ENCODE results near the gene ADO. TPM values are rescaled to one million over a fixed set of nuclear protein-coding genes. Genes with fewer than 3 reads are reported as not detected.

The ADO gene
- total and polyA plus RNA-seq, 2 donors (not counting 3 experiments of a cell fraction or from before 2014, with no cell fraction given), result 6.5 to 14.5 TPM

GRCh38 chr10:62844280-62845011 lies 39.9 kb downstream of the ADO start:
- Histone ChIP-seq H3K9ac (replicated peaks; ENCODE audit: extremely low read depth, insufficient read depth, low read length) (no peak overlapping the region), H3K4me2 (ENCODE audit: insufficient read depth, low read length) (no peak overlapping the region), H3K27ac (ENCODE audit: insufficient read depth, low read depth, low read length) (no peak overlapping the region), H3K4me3 (replicated peaks in 1 of 3; ENCODE audit: insufficient read depth in 1 of 3, low read depth in 1 of 3, low read length in 3 of 3) (no peak overlapping the region), H3K4me1 (ENCODE audit: control insufficient read depth, extremely low read depth, insufficient read depth, low read length) (no peaks in the 10 kb centered on the region), H4K20me1 (replicated peaks; ENCODE audit: control insufficient read depth, extremely low read depth, insufficient read depth, low read length) (no peaks in the 10 kb centered on the region), H3K79me2 (ENCODE audit: control insufficient read depth, insufficient read depth, low read length) (no peaks in the 10 kb centered on the region), H3K9me1 (replicated peaks; ENCODE audit: control insufficient read depth, extremely low read depth, insufficient read depth, low read length) (no peaks in the 10 kb centered on the region), H3K27me3 (ENCODE audit: control insufficient read depth in 2 of 2, insufficient read depth in 2 of 2, low read length in 2 of 2) (peaks cover 0 to 2% of the 10 kb centered on the region in 2 experiments), H2AFZ (ENCODE audit: low read depth, low read length) (no peak overlapping the region), H3K36me3 (ENCODE audit: control insufficient read depth in 2 of 2, extremely low read depth in 1 of 2, insufficient read depth in 2 of 2, low read length in 2 of 2) (no peaks in the 10 kb centered on the region), H3K9me3 (replicated peaks; ENCODE audit: control insufficient read depth, insufficient read depth, low read length) (no peaks in the 10 kb centered on the region)
- TF ChIP-seq JUN (IDR thresholded peaks at IDR 0.05; ENCODE audit: borderline replicate concordance, insufficient read depth, insufficient read length, low read depth), result no peak
- TF ChIP-seq EZH2 (IDR thresholded peaks at IDR 0.05; ENCODE audit: borderline replicate concordance, low read depth, low read length, severe bottlenecking), result no peak
- no peak for TF ChIP-seq FOS (IDR thresholded peaks at IDR 0.05; ENCODE audit: borderline replicate concordance, insufficient read depth, low read length)
- TF ChIP-seq MAX (IDR thresholded peaks at IDR 0.05; ENCODE audit: insufficient read depth, insufficient read length), result no peak
- no peak for TF ChIP-seq CTCF (IDR thresholded peaks at IDR 0.05; ENCODE audit: extremely low read depth in 1 of 2, insufficient read depth in 1 of 2, low read depth in 1 of 2, low read length in 2 of 2)
- no peak for TF ChIP-seq MYC (IDR thresholded peaks at IDR 0.05; ENCODE audit: low read depth, low read length)
- no peak for TF ChIP-seq POLR2AphosphoS5 (IDR thresholded peaks at IDR 0.05; ENCODE audit: insufficient read depth, low read depth, low read length)
- no peak for TF ChIP-seq POLR2A (IDR thresholded peaks at IDR 0.05; ENCODE audit: low read depth, low read length)
- no peak for TF ChIP-seq GATA2 (IDR thresholded peaks at IDR 0.05; ENCODE audit: insufficient read depth, insufficient read length, low read depth, low read length)
- BruUV-seq (replicated peaks), result no TSS peak
- DNase-seq (ENCODE audit: low read depth, low spot score) (no peak), FAIRE-seq (no peak)
- ChIA-PET POLR2A (no interaction called here), CTCF (no interaction called here)
- dilution Hi-C loops (cut with MboI; ENCODE audit: extremely low pct_ligation_motif_present, low sequenced_read_pairs) (no loop called here), intact Hi-C loops (cut with micrococcal nuclease) (no loop called here)
